8988T (cell line): ENCODE data around the gene SRPK2.
"Not testable (repeated sequence)": the region's sequence is repeated elsewhere in the genome, so short reads cannot be mapped to it uniquely, and the experiment has no call there.

ENCODE experiments used
- DNase-seq: peaks from one replicate; pipeline ENCODE4 v3.0.0; 2011

SRPK2 gene

GRCh38 chr7:105369944-105370343, 18.8 kb downstream of the SRPK2 start:
- DNase-seq, result no peak

GRCh38 chr7:105367458-105367857, 21.3 kb downstream of the SRPK2 start:
- DNase-seq, result no peak

- no peak for DNase-seq
Measured at GRCh38 chr7:105365541-105366534, 22.9 kb downstream of the SRPK2 start.

DNA sequence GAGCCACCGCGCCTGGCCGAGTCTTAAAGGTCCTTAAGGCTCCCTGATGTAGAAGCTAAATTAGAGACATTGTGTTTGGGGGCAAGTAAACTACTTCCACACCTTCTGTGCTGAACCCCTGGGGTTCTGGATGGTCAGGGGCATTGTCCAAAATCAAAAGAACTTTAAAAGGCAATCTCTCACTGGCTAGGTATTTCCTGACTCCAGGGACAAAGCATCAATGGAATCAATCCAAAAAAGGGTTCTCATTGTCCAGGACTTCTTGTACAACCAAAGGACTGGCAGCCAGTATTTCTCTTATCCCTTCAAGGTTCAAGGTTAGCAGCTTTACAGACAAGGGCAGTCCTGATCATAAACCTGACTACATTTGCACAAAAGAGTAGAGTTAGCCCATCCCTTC, 24.0 kb downstream of the SRPK2 start:
- DNase-seq, result no peak

- DNase-seq, result not testable (repeated sequence)
Measured at GRCh38 chr7:105363657-105364056, 25.1 kb downstream of the SRPK2 start.

DNA sequence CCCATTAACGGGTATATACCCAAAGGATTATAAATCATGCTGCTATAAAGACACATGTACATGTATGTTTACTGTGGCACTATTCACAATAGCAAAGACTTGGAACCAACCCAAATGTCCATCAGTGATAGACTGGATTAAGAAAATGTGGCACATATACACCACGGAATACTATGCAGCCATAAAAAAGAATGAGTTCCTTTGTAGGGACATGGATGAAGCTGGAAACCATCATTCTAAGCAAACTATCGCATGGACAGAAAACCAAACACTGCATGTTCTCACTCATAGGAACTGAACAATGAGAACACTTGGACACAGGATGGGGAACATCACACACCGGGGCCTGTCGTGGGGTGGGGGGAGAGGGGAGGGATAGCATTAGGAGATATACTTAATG, 26.0 kb downstream of the SRPK2 start:
- DNase-seq, result not testable (repeated sequence)

DNA sequence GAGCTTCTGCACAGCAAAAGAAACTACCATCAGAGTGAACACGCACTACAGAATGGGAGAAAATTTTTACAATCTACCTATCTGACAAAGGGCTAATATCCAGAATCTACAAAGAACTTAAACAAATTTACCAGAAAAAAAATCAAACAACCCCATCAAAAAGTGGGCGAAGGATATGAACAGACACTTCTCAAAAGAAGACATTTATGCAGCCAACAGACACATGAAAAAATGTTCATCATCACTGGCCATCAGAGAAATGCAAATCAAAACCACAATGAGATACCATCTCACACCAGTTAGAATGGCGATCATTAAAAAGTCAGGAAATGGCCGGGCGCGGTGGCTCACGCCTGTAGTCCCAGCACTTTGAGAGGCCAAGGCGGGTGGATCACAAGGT, 26.7 kb downstream of the SRPK2 start:
- DNase-seq, result not testable (repeated sequence)

DNA sequence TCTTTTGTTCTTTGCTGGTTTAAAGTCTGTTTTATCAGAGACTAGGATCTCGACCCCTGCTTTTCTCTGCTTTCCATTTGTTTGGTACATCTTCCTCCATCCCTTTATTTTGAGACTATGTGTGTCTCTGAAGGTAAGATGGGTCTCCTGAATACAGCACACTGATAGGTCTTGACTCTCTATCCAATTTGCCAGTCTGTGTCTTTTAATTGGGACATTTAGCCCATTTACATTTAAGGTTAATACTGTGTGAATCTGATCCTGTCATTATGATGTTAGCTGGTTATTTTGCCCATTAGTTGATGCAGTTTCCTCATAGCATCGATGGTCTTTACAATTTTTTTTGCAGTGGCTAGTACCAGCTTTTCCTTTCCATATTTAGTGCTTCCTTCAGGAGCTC, 28.6 kb downstream of the SRPK2 start:
- DNase-seq, result not testable (repeated sequence)

GRCh38 chr7:105355701-105356100, 33.0 kb downstream of the SRPK2 start:
- DNase-seq, result no peak

GRCh38 chr7:105354383-105354782, 34.3 kb downstream of the SRPK2 start:
- DNase-seq, result no peak

DNA sequence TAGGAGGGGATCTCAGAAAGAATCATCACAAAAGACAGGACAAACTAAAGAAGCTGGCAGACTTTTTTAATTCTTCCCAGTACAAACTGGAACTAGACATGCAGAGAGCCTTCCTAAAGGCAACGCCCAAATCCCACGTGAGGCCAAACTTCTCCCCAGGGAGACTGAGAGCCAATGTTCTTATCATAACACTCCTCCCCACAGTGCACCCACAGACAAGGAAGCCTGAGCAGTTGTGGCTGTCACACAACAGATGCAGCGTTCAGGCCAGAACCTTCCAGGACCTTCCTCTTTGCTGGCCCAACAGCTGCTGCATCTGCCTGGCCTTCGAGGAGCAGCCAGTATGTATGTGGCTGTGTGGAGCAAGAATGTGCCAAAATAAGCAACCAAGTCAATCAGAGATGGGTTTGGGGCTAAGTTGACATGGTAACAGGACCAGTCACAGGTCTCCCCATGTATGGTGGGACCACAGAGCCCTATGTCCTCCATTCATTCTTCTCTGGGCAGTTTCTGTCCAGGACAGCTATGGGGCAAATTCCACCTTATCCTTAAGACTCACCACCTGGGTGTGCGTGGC, 34.9 kb downstream of the SRPK2 start:
- DNase-seq, result no peak

DNA sequence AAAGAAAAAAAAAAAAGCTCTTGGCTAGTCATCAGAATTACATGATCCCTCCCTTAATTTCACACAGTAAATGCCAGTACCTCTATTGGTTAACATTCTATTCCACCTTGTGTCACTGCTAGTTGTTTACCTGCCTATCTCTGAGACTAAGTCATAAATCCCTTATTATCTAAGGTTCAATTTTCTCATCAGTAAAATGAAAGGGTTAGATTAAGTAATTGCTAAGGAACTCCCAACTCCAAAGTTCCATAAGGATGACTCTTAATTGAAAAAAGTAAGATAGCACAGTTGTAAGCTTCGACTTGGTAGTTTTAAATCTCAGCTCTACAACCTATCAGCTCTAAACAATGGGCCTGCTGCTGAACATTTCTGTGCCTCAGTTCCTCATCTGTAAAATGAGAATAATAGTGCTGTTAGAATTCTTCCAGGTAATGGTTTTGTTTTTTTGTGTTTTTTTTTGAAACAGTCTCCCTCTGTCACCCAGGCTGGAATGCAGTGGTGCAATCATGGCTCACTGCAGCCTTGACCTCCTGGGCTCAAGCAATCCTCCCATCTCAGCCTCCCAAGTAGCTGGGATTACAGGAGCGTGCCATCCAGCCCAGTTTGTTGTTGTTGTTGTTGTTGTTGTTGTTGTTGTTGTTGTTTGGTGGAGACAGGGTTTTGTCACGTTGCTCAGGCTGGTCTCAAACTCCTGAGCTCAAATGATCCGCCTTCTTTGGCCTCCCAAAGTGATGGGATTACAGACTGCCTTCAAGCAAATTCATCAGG, 35.6 kb downstream of the SRPK2 start:
- no peak for DNase-seq

DNA sequence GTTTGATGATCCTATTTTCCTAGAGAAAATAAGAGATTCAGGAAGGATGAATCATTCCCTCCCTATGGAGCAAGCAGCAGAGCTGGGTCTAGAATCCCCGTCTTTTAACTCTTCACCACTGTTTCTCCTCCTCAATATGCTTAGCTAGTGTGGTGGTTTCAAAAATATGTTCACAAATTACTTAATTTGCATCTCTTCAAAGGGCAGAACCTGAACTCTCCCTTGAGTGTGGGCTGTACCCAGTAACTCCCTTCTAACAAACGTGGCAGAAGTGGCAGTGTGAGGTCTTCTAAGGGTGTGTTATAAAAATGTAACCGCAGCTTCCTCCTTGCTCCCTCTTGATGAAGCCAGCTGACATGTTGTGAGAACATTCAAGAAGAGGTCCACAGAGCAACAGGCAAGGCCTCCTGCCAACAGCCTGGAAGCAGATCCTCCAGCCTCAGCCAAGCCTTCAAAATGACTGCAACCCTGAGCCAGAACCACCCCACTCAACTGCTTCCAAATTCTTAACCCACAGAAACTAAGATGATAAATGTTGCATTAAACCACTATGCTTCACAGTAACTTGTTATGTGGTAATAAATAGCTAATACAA, 36.6 kb downstream of the SRPK2 start:
- no peak for DNase-seq

DNA sequence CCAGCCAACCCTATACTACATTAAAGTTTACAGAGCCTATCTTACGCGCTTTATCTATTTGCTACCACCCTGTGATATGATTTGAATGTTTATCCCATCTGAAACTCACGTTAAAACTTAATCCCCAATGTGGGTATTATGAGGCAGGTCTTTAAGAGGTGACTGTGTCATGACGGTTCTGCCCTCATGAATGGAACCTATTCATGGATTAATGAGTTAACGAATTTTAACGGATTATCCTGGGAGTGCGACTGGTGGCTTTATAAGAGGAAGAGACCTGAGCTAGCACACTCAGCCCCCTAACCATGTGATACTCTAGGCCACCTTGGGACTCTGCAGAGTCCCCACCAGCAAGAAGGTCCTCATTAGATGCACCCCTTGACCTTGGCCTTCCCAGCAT, 37.8 kb downstream of the SRPK2 start:
- DNase-seq, result no peak

- not testable (repeated sequence) for DNase-seq
Measured at GRCh38 chr7:105348177-105348576, 40.5 kb downstream of the SRPK2 start.

DNA sequence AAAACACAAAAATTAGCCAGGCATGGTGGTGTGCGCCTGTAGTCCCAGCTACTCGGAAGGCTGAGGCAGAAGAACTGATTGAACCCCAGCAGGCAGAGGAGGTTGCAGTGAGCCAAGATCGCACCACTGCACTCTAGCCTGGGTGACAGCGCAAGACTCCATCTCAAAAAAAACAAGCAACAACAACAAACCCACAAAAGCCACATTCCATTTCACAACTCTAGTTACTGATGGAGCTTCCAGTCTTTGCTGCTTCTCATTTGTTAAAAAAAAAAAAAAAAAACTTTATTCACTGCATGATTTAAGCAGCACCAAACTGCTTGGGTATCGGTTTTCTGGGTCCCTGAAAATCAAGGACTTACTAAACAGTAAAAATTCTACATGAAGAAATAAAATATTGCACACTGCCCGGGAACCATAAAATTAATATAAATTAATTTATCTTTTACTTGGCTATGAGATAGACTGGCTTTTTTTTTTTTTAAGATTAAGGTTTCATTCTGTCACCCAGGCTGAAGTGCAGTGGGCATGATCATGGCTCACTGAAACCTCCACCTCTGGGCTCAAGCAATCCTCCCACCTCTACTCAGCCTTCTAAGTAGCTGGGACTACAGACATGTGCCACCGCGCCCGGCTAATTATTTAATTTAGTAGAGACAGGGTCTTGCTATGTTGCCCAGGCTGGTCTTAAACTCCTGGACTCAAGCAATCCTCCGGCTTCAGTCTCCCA, 42.0 kb downstream of the SRPK2 start:
- no peak for DNase-seq

GRCh38 chr7:105346138-105346537, 42.6 kb downstream of the SRPK2 start:
- DNase-seq, result no peak

DNA sequence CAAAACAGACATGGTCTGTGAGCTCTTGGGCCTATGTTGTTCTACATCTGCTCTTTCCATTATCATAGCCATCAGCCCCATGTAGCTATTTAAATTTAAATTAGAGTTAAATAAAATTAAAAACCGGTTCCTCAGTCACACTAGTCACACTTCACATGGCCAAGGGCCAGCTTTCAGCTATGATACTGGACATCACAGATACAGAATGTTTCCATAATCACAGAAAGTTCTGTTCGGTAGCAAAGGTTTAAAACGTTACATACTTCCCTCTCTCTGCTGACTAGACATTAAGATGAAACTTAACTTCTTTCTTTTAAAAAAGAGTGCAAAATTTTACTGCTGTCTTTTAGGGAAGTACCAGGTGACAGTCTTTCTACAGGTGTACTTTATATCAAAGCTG, 43.0 kb downstream of the SRPK2 start:
- DNase-seq, result no peak

DNA sequence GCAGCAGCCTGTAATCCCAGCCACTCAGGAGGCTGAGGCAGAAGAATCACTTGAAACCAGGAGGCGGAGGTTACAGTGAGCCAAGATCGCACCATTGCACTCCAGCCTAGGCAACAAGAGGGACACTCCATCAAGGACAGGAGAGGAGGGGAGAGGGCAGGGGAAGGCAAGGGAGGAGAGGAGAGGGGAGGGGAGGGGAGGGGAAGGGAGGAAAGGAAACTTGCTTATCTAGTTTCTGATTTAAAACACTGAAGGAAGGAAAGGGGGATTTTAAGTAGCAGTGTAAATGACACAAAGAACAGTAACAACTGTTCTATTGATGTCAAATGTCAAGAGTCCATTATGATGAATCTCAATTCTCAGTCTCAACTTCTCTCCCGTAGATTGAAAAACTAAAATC, 43.7 kb downstream of the SRPK2 start:
- no peak for DNase-seq

GRCh38 chr7:105339404-105340323, 49.1 kb downstream of the SRPK2 start:
- no peak for DNase-seq

DNA sequence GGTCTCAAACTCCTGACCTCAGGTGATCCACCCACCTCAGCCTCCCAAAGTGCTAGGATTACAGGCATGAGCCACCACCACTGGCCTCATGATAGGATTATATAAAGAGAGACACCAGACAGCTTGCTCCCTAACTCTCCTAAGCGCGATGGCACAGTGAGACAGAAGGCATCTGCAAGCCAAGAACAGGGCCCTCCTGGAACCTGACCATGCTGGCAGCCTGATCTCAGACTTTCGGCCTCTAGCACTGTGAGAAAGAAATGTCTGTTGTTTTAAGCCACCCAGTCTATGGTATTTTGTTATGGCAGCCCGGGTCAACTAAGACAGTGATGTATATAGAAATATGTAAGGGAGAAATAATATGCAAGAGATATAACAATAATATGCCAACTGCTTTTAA, 51.2 kb downstream of the SRPK2 start:
- DNase-seq, result no peak
